Ovary (tissue), 9 donors: ENCODE data around the gene DGCR6L. TPM values are rescaled to one million over a fixed set of nuclear protein-coding genes. Genes with fewer than 3 reads are reported as not detected.
"Not testable (repeated sequence)": the region's sequence is repeated elsewhere in the genome, so short reads cannot be mapped to it uniquely, and the experiment has no call there.

Experiments used
- DNase-seq, 5 donors: peaks; one replicate each; pipeline ENCODE4 v3.0.0-alpha.2; 2019 to 2020
- H3K27ac ChIP-seq, 2 donors: fragments of 200-600 bp; one replicate each; pipeline versions ENCODE4 v1.5.1 to v1.8.0; 2019 to 2022
- H3K27me3 ChIP-seq: fragments of 200-600 bp; one replicate; pipeline ENCODE4 v1.8.0; 2022
- H3K36me3 ChIP-seq: fragments of 200-600 bp; sonication (generic); one replicate; pipeline ENCODE4 v1.5.1; 2019
- H3K4me1 ChIP-seq: one replicate; pipeline ENCODE4 v1.8.1; 2013; ENCODE audit warnings: mild to moderate bottlenecking, moderate library complexity; ENCODE audit not compliant: insufficient read depth
- H3K4me3 ChIP-seq: fragments of 200-600 bp; sonication (generic); one replicate; pipeline ENCODE4 v1.5.1; 2017
- H3K9me3 ChIP-seq, 2 donors: fragments of 200-600 bp in 1 of 2; sonication (generic) in 1 of 2; one replicate each; pipeline versions ENCODE4 v1.5.1 to v1.8.1; 2013 to 2019; ENCODE audit warnings: mild to moderate bottlenecking in 1 of 2, moderate library complexity in 1 of 2
- EP300 ChIP-seq: sonication (generic); formaldehyde crosslinking; IDR thresholded peaks from one replicate; pipeline ENCODE4 v1.6.1; 2017; ENCODE audit warnings: antibody characterized with exemption
- POLR2A ChIP-seq: fragments of 450-650 bp; IDR thresholded peaks from one replicate; pipeline ENCODE4 v1.6.1; 2017; ENCODE audit warnings: antibody characterized with exemption, mild to moderate bottlenecking, moderate library complexity
- WGBS, 3 donors: extraction: QIAGEN DNeasy Blood & Tissue Kit in 1 of 3; methylation state at CpG; one replicate each; pipeline versions ENCODE4 v1.1.5 to v1.1.7; 2013 to 2017; 5-methylcytosine and 5-hydroxymethylcytosine counted together
- intact Hi-C, 4 donors: fragments of 100-400 bp; cut with DNase I; formaldehyde crosslinking; loops; one replicate each; pipeline versions ENCODE4 v1.11.0 to v1.15.1; 2022 to 2023
- polyA plus RNA-seq, 2 donors: library from polyadenylated mRNA; stranded (reverse); fragments of 200-250 nt in 1 of 2; fragments of 350-450 nt in 1 of 2; fragmentation: Illumina TruSeq in 1 of 2; extraction: RNeasy Lipid Tissue Mini Kit (QIAGEN cat#74804) in 1 of 2; gene quantifications; one replicate each; pipeline ENCODE4 v1.2.3, GENCODE V29; 2013 to 2014
- total RNA-seq, 7 donors: library from RNA; depleted of rRNA in 2 of 7; stranded (reverse); fragments of >200 nt in 2 of 7; fragmentation: NEBNext Ultra II Directional in 3 of 7; extraction: Animal tissue kit (Norgen Biotek cat#: 25700) in 3 of 7; gene quantifications; one replicate each; pipeline versions ENCODE4 v1.1.0 to v1.2.4, GENCODE V29; 2016 to 2023
- TF ChIP-seq, protein P1 (sequence below), 3 donors: fragments of 450-650 bp in 2 of 3; fragments of 200-600 bp in 1 of 3; IDR thresholded peaks; one replicate each; pipeline versions ENCODE4 v1.5.1 to v1.8.0; 2016 to 2022; ENCODE audit warnings: antibody characterized with exemption in 3 of 3, mild to moderate bottlenecking in 1 of 3
- donor health status: DM: no; HTN: no; CAD: no; lungs with moderate emphysema.
- donor health status: DM: no; HTN: no; CAD: no.
- donor health status: Bipolar disorder and iron deficiency.
- donor health status: DM: yes; HTN: yes; CAD: no.
- donor health status: DM: no; HTN: no; CAD: no.
- donor health status: DM: yes; HTN: yes; CAD: no.

The DGCR6L gene
- total and polyA plus RNA-seq, 9 donors: 1.9 to 69.5 (median 40.8) TPM

DNA sequence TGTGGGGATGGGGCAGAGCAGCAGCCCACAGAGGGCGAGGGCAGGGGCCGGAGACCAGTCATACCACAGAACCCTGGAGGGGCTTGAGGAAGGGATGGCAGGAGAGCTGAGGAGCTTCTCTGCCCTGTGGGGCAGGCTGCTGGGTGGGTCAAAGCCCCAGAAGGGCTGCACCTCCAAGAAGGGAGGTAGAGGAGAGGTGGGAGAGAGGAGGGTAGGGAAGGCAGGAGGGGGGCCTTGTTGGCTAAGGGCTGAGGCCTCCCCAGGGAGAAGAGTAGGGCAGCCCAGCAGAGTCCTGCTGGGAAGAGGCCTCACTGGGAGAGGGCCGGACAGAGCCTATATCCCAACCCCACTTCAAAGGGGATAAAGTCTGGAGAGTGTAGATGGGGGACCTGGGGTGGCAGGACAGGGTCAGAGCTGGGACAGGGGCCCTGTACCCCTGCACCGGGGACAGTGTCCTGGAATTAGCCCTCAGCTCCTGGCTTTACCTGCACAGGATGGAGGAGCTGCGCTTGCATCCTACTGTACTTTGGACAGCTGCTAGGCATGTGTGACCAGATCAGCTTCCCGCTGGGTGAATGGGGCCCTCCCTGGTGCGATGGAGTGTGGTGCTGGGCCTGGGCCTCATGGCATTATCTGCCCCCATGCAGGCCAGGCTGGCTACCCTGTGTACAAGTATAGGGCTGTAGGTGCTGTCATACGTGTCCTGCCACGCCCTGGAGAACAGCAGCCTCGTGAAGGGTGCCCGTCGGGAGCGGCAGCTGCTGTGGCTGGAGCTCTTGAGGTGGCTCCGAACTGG, 7.3 kb downstream of the DGCR6L start:
- DNase-seq: peak in 1 of 5 donors; percentile 8
- TF ChIP-seq EP300: no peak
- TF ChIP-seq, protein P1, sequence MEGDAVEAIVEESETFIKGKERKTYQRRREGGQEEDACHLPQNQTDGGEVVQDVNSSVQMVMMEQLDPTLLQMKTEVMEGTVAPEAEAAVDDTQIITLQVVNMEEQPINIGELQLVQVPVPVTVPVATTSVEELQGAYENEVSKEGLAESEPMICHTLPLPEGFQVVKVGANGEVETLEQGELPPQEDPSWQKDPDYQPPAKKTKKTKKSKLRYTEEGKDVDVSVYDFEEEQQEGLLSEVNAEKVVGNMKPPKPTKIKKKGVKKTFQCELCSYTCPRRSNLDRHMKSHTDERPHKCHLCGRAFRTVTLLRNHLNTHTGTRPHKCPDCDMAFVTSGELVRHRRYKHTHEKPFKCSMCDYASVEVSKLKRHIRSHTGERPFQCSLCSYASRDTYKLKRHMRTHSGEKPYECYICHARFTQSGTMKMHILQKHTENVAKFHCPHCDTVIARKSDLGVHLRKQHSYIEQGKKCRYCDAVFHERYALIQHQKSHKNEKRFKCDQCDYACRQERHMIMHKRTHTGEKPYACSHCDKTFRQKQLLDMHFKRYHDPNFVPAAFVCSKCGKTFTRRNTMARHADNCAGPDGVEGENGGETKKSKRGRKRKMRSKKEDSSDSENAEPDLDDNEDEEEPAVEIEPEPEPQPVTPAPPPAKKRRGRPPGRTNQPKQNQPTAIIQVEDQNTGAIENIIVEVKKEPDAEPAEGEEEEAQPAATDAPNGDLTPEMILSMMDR (IDR thresholded peaks at IDR 0.05): no peak
- no peak for TF ChIP-seq POLR2A
- H3K4me3 ChIP-seq: no peak overlapping the region
- 83 to 87% (median 84%) methylated on average over 13 to 14 of the region's 14 CpGs for WGBS, 3 donors
- H3K27ac ChIP-seq: no peak overlapping the region
- intact Hi-C loops: no loop called here
- H3K27me3 ChIP-seq: no peaks in the 10 kb centered on the region
- no peaks in the 10 kb centered on the region for H3K9me3 ChIP-seq
- no peaks in the 10 kb centered on the region for H3K36me3 ChIP-seq
- H3K4me1 ChIP-seq: no peaks in the 10 kb centered on the region

DNA sequence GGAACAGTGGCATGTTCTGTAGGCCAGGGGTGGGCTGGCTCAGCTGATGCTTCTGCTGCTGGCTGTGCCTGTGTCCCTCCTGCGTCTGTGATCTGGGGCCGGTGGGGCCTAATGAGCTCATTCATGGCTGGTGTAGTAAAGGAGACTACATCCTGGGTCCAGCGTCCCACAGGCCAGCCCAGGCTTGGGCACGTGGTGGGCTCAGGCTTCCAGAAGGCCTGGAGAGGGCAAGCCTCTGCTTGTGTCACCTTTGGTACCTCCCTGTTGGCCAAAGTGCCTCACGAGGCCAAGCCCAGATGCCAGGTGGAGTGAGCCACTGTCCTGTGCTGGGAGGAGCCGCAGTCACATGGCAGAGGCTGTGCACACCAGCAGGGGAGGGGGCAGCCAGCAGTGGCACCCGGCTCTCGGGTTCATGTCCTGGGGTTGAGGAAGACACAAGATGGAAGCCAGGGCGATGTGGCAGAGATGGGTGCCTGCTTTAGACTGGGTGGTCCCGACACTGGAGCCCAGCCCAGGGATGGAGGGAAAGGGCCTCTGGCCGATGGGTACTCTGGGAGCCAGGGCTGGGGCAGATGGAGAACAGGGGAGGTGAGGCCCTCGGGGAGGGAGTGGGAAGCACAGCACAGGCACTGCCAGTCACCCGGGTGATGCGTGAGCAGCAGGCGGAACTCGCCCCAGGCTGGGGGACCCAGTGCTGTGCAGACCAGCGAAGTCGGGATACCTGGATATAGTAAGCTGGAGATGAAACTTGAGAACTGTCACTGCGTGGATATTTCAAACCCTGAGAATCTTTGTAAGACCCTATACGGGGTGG, 8.4 kb downstream of the DGCR6L start:
- 72 to 78% (median 77%) methylated on average over 14 to 18 of the region's 20 CpGs for WGBS, 3 donors
- H3K4me1 ChIP-seq, H3K27me3 ChIP-seq, H3K36me3 ChIP-seq, H3K27ac ChIP-seq, H3K4me3 ChIP-seq, intact Hi-C loops, H3K9me3 ChIP-seq: not testable (repeated sequence)
- DNase-seq: peak in 1 of 5 donors; percentile 12

DNA sequence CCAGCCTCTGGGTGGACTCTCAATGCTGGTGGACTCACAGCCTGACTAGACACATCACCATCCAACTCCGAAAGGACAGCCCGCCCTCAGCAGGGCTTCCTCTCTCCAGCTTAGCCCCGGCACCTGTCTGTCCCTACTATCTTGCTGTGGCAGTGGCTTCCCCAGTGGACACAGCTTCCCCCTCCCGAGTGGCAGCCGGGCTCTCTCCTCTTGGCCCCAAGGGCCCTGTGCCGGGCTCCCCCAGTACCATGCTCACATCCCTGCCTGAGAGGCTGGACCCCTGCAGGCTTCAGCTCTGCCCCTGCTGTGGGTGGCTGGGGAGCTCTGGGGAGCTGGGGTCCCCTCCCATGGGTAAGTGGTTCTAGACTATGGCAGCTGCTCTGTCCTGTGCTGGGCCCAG, 9.1 kb downstream of the DGCR6L start:
- H3K27me3 ChIP-seq, intact Hi-C loops, H3K36me3 ChIP-seq, H3K4me1 ChIP-seq, H3K9me3 ChIP-seq, H3K27ac ChIP-seq, H3K4me3 ChIP-seq: not testable (repeated sequence)
- peak in 1 of 5 donors; percentile 7 for DNase-seq
- WGBS, 3 donors: 80 to 87% (median 80%) methylated on average over 2 to 6 of the region's 6 CpGs

DNA sequence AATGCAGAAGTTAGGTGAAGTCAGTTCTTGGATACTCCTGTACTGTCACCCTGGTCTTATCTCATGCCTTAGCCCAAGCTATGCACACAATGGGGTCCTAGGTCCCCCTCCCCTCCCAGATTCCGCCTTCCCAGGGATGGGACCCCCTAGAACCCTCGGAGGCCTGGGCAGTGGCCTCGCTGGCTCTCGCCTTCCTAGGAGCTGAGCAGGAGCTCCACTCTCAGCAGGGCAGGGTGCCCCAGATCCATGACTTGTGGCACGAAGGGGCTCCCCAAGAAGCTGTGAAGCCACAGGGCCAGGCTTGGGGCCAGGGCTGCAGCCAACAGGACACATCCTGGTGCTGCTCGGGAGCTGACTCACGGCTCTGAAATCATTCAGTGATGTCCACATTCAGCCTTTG, 9.7 kb downstream of the DGCR6L start:
- H3K36me3 ChIP-seq, H3K27me3 ChIP-seq, H3K27ac ChIP-seq, H3K9me3 ChIP-seq, H3K4me1 ChIP-seq, H3K4me3 ChIP-seq, intact Hi-C loops: not testable (repeated sequence)
- DNase-seq: peak in 1 of 5 donors; percentile 8
- 72 to 83% (median 78%) methylated on average over 5 of the region's 7 CpGs for WGBS, 3 donors

DNA sequence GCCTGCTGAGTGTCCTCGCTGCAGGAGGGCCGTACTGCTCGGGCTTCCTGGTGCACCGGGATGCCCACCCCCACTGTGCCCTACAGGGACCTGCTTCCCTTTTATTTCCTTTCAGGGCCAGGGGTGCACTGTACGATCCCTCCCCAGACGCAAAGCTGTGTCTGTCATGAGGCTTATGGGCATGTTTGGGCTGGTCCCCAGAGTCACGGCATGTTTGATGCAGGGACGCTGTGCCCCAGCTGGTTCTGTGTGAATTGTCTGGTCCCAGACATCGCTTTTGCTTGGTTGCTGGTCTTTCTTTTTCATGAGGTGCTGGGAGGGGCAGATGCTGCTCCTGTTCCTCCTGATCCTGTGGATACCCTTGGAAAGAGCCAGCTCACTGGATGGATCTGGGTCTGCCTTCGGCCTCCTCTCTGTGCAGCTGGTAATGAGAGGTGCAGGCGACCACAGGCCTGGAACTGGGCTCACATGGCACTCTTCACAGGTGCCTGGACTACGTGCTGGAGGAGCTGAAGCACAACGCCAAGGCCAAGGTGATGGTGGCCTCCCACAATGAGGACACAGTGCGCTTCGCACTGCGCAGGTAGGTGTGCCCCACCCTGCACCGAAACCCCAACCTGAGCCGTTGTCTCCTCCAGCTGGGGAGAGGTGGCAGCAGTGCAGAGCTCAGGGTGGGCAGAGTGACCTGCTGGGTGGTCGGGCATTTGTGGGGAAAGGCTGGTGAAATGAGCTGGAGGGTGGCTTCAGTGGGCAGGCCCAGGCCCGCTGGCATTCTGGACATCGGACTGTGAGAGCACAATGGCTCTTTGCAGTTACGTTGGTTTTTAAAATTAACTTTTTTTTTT, 10.8 kb downstream of the DGCR6L start:
- H3K4me1 ChIP-seq, H3K27me3 ChIP-seq, H3K9me3 ChIP-seq, H3K36me3 ChIP-seq, H3K27ac ChIP-seq, intact Hi-C loops, H3K4me3 ChIP-seq: not testable (repeated sequence)
- peak in 1 of 5 donors; percentile 7 for DNase-seq
- 79 to 89% (median 84%) methylated on average over 21 to 22 of the region's 22 CpGs for WGBS, 3 donors

DNA sequence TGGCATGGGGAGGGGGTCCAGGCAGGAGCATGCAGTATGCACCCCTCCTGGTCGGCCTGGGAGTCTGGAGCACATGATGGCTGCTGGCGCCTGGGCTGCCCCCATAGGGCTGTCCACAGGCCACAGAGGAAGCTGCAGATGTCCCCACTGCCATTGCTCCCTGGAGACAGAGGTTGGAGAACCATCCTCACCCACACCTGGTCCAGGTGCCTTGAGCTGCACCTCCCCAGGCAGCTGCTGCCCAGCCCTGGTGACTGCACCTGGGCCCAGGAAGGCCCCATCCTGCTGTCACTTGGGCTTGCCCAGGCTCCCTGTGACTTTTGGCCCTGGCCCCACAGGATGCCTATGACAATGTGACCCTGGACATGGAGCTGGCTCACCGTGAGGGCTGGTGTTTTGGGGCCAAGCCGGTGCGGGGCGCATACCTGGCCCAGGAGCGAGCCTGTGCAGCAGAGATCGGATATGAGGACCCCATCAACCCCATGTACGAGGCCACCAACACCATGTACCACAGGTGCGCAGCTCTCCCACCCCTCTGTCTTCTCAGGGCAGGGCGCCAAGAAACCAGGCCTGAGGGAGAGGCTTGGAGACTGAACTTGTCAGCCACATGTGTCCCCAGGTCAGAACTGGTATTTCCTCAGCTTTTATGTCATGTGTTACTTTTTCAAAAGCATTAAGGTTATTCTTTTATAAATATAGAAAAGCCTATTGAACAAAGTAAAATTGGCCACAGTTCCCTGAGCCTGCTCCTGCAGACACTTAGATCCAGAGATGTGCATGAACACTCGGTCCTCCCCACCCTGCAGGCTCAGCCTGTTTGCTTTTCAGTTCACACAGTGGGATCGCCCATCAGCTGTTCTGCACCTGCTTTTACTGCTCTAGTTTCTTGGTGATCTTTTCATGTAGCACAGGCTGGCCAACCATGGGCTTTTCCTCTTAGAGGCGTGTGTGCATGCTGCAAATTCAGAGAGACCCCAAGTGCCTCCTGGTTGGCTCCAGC, 12.1 kb downstream of the DGCR6L start:
- intact Hi-C loops, H3K36me3 ChIP-seq, H3K9me3 ChIP-seq, H3K4me1 ChIP-seq, H3K27me3 ChIP-seq, H3K4me3 ChIP-seq, H3K27ac ChIP-seq: not testable (repeated sequence)
- peak in 1 of 5 donors; percentile 25 for DNase-seq
- 78 to 87% (median 84%) methylated on average over 3 to 14 of the region's 14 CpGs for WGBS, 3 donors

DNA sequence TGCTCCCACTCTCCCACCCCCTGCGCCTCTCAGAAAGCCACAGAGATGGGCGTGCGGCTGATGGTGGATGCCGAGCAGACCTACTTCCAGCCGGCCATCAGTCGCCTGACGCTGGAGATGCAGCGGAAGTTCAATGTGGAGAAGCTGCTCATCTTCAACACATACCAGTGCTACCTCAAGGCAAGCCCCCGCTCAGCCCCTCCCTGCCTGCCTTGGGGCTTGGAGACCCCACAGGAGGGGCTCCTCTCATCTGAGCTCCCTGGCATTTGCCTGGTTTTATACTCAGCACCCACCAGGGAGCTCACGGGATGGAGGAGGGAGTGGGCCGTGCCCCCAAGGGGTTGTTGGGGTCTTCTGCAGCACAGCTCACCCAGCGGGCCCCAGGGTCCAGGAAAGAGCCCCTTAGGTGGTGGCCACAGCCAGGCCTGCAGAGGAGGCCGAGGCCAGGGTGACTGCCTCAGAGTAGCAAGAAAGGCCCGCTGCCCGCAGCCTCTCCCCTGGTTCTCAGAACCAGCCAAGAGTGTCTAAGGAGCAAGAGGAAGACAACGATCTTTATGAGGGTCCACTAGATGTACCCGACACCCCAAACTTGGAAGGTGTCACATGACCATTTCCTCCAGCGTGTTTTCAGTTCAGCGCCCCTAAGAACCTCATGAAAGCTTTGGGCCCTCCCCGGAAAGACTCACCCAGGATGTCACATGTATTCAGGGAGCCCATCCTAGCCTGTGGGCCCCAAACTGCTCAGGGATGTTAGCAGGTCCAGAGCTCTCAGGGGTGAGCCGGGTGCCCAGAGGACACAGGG, 13.0 kb downstream of the DGCR6L start:
- H3K9me3 ChIP-seq, H3K27me3 ChIP-seq, H3K4me3 ChIP-seq, intact Hi-C loops, H3K4me1 ChIP-seq, H3K27ac ChIP-seq, H3K36me3 ChIP-seq: not testable (repeated sequence)
- 79 to 90% (median 82%) methylated on average over 14 to 21 of the region's 21 CpGs for WGBS, 3 donors
- DNase-seq: peak in 1 of 5 donors; percentile 10
